ENCODE data around the gene AUNIP.

DNA sequence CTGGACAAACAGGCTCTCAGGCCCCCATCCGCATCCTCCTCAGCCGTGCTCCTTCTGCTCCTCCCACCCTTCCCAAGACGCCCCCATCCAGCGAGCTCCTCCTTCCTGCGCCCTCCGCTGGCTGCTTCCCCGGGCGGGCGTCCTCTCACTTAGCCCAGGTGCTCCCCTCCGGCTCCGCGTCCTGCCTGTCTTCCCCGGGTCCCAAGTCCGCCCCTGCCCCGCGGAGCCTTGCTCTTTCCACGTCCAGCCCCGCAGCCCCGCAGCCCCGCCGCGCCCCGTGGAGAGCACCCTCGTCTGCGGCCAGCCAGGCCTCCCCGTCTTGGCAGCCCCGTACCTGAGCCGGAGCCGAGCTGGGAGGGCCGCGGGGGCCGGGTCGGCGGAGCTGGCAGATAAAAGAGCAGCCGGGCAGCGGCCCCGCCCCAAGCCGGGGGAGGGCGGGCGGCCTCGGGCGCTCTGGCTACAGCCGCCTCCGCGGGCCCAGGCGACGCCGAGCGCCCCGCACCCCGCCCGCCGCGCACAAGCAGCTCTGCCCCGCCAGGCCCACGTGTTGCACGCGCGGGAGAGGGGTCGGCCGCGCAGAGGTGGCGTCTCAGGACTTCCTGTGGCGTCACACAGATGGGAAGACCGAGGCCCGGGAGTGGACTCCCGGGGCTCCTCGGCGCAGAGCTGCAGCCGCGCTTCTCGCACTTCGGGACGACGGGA, 16.0 kb upstream of the AUNIP start, which contains the start of gene PAQR7:
- no peak for TF ChIP-seq CTCF (IDR thresholded peaks at IDR 0.05)
- TF ChIP-seq POLR2A (IDR thresholded peaks at IDR 0.05) = no peak
